Frontal cortex (tissue), 4 donors: Measurements from ENCODE around the gene ERC2. TPM values are rescaled to one million over a fixed set of nuclear protein-coding genes. Genes with fewer than 3 reads are reported as not detected.
A peak's percentile ranks its signal among the peaks of the same experiment; 100 is the strongest.
"Not testable (repeated sequence)": the region's sequence is repeated elsewhere in the genome, so short reads cannot be mapped to it uniquely, and the experiment has no call there.

Experiments used
- DNase-seq, 2 donors: peaks; one replicate each; pipeline ENCODE4 v3.0.0; 2012; ENCODE audit warnings: low spot score in 2 of 2
- FAIRE-seq: peaks from 2 replicates; lab custom pipeline; 2012; peaks lifted over from hg19 to GRCh38; lab: Jason Lieb, UNC
- total RNA-seq: library from RNA; depleted of rRNA; stranded (reverse); fragments of >200 nt; gene quantifications from one replicate; pipeline ENCODE4 v1.2.3, GENCODE V29; 2014
- donor health status: control.
- donor health status: control.
- donor health status: control.

Gene ERC2
- total RNA-seq, 1 donor from 2014 or later, result 77.9 TPM

- DNase-seq (no peak), FAIRE-seq (no peak)
Observed at GRCh38 chr3:56275120-56275519, 193.1 kb downstream of the ERC2 start.

GRCh38 chr3:56269755-56270535, 198.3 kb downstream of the ERC2 start:
- FAIRE-seq, result no peak
- DNase-seq, result no peak

GRCh38 chr3:56268616-56269383, 199.5 kb downstream of the ERC2 start:
- DNase-seq (no peak), FAIRE-seq (no peak)

- FAIRE-seq, result not testable (repeated sequence)
Observed at GRCh38 chr3:56261852-56262251, 206.4 kb downstream of the ERC2 start.

GRCh38 chr3:56260262-56260661, 208.0 kb downstream of the ERC2 start:
- no peak for FAIRE-seq
- DNase-seq, result no peak

More at GRCh38 chr3:56261852-56262251, 206.4 kb downstream of the ERC2 start:
- DNase-seq, result not testable (repeated sequence)

- FAIRE-seq (no peak), DNase-seq (no peak)
Observed at GRCh38 chr3:56257826-56258225, 210.4 kb downstream of the ERC2 start.

- FAIRE-seq (no peak), DNase-seq (no peak)
Observed at GRCh38 chr3:56254835-56255234, 213.4 kb downstream of the ERC2 start.

- DNase-seq, result no peak
- FAIRE-seq, result no peak
Observed at GRCh38 chr3:56253941-56254665, 214.2 kb downstream of the ERC2 start.

- DNase-seq (peak; percentile 8 to 53), FAIRE-seq (peak; percentile 84)
Observed at GRCh38 chr3:56251343-56251945, 216.8 kb downstream of the ERC2 start.

GRCh38 chr3:56248021-56248420, 220.2 kb downstream of the ERC2 start:
- FAIRE-seq (no peak), DNase-seq (no peak)

- no peak for DNase-seq
Observed at GRCh38 chr3:56238299-56238698, 230.0 kb downstream of the ERC2 start.

GRCh38 chr3:56233742-56234141, 234.5 kb downstream of the ERC2 start:
- FAIRE-seq (no peak), DNase-seq (no peak)

More at GRCh38 chr3:56238299-56238698, 230.0 kb downstream of the ERC2 start:
- no peak for FAIRE-seq

GRCh38 chr3:56229311-56229710, 239.0 kb downstream of the ERC2 start:
- FAIRE-seq, result no peak
- DNase-seq, result no peak

GRCh38 chr3:56222866-56223265, 245.4 kb downstream of the ERC2 start:
- no peak for FAIRE-seq
- DNase-seq, result no peak

GRCh38 chr3:56219894-56220805, 248.1 kb downstream of the ERC2 start:
- FAIRE-seq (no peak), DNase-seq (no peak)

- DNase-seq, result no peak
- no peak for FAIRE-seq
Observed at GRCh38 chr3:56209982-56210751, 258.1 kb downstream of the ERC2 start.

GRCh38 chr3:56207922-56208321, 260.3 kb downstream of the ERC2 start:
- no peak for DNase-seq

GRCh38 chr3:56205406-56205805, 262.9 kb downstream of the ERC2 start:
- DNase-seq, result no peak

More at GRCh38 chr3:56207922-56208321, 260.3 kb downstream of the ERC2 start:
- no peak for FAIRE-seq

More at GRCh38 chr3:56205406-56205805, 262.9 kb downstream of the ERC2 start:
- FAIRE-seq, result no peak
